ENCODE data around the gene ATP5IF1.
A peak's percentile ranks its signal among the peaks of the same experiment; 100 is the strongest.

The ATP5IF1 gene

GRCh38 chr1:28239004-28239403 lies 3.1 kb downstream of the ATP5IF1 start:
- DNase-seq: no peak

GRCh38 chr1:28240024-28240423 lies 4.1 kb downstream of the ATP5IF1 start:
- no peak for DNase-seq

- no peak for DNase-seq
Measured at GRCh38 chr1:28241638-28242241, 5.8 kb downstream of the ATP5IF1 start.

GRCh38 chr1:28243685-28244311 lies 7.9 kb downstream of the ATP5IF1 start:
- DNase-seq: no peak

GRCh38 chr1:28244549-28245251 lies 8.8 kb downstream of the ATP5IF1 start:
- no peak for DNase-seq

- no peak for DNase-seq
Measured at GRCh38 chr1:28246427-28246832, 10.5 kb downstream of the ATP5IF1 start.

GRCh38 chr1:28247612-28248272 lies 11.8 kb downstream of the ATP5IF1 start:
- no peak for DNase-seq

GRCh38 chr1:28248273-28249012 lies 12.5 kb downstream of the ATP5IF1 start:
- peak; percentile 90 for DNase-seq

GRCh38 chr1:28249013-28249865 lies 13.3 kb downstream of the ATP5IF1 start:
- DNase-seq: no peak

GRCh38 chr1:28249866-28250295 lies 14.0 kb downstream of the ATP5IF1 start:
- no peak for DNase-seq

GRCh38 chr1:28256197-28256827 lies 20.4 kb downstream of the ATP5IF1 start:
- DNase-seq: no peak

- no peak for DNase-seq
Measured at GRCh38 chr1:28257736-28258135, 21.8 kb downstream of the ATP5IF1 start.

GRCh38 chr1:28258628-28259251 lies 22.8 kb downstream of the ATP5IF1 start:
- DNase-seq: no peak

- peak; percentile 99 for DNase-seq
Measured at GRCh38 chr1:28259252-28259933, 23.5 kb downstream of the ATP5IF1 start, which contains the start of gene SESN2. Gene SESN2 (plus strand): TSS chr1:28259518. CDS start chr1:28259848, 330 bp downstream.

GRCh38 chr1:28259934-28260802 lies 24.2 kb downstream of the ATP5IF1 start:
- DNase-seq: peak; percentile 68

GRCh38 chr1:28260803-28261174 lies 24.9 kb downstream of the ATP5IF1 start:
- no peak for DNase-seq

- DNase-seq: no peak
Measured at GRCh38 chr1:28264897-28265296, 29.0 kb downstream of the ATP5IF1 start.

- DNase-seq: no peak
Measured at GRCh38 chr1:28265577-28265976, 29.7 kb downstream of the ATP5IF1 start.

- DNase-seq: no peak
Measured at GRCh38 chr1:28266920-28267322, 31.0 kb downstream of the ATP5IF1 start.

Data from activated CD8-positive, alpha-beta memory T cell treated with anti-CD3 and anti-CD28 coated beads for 24 hours (primary cell).